Measurements from ENCODE around the gene CAMKMT.
"Not testable (repeated sequence)": the region's sequence is repeated elsewhere in the genome, so short reads cannot be mapped to it uniquely, and the experiment has no call there.

The CAMKMT gene

DNA sequence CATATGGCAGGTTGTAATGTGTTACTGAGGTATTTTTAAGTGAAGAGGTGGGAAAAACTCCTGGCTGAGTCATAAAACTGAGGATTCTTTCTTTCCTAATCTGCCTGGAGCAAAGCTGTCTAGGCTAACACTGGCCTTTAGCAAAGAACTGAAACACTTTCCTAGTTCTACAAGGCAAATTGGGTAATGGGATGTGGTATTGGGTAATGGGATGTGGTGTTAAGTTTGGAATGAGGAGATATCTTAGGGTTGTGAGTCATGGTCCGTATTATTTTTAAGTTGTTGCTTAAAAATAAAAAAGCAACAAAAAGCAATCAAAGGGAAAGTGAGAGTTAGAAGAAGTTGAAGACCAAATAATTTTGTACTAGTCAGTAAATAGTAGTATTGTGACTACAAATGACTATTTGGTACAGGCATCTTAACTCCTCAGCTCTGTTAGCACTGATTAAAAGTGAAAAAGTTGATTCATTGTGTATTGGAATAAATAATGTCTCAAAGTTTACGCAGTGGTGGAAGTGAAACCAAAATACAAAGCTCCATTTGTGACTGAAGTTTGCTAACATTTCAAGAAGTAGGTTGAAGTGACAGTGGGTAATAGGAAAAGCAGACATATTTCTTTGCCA is 216.8 kb downstream of the CAMKMT start:
- Histone ChIP-seq H3K4me1 (ENCODE audit: control insufficient read depth in 1 of 2, insufficient read depth in 1 of 2, low read depth in 1 of 2, low read length in 1 of 2) (peaks cover 5 to 11% of the 10 kb centered on the region in 2 experiments), H3K4me3 (ENCODE audit: low read depth in 1 of 2, low read length in 1 of 2) (no peak overlapping the region), H3K36me3 (no peaks in the 10 kb centered on the region), H3K27me3 (no peaks in the 10 kb centered on the region), H3K9me3 (no peaks in the 10 kb centered on the region), H3K27ac (no peak overlapping the region)
- TF ChIP-seq, protein P1, sequence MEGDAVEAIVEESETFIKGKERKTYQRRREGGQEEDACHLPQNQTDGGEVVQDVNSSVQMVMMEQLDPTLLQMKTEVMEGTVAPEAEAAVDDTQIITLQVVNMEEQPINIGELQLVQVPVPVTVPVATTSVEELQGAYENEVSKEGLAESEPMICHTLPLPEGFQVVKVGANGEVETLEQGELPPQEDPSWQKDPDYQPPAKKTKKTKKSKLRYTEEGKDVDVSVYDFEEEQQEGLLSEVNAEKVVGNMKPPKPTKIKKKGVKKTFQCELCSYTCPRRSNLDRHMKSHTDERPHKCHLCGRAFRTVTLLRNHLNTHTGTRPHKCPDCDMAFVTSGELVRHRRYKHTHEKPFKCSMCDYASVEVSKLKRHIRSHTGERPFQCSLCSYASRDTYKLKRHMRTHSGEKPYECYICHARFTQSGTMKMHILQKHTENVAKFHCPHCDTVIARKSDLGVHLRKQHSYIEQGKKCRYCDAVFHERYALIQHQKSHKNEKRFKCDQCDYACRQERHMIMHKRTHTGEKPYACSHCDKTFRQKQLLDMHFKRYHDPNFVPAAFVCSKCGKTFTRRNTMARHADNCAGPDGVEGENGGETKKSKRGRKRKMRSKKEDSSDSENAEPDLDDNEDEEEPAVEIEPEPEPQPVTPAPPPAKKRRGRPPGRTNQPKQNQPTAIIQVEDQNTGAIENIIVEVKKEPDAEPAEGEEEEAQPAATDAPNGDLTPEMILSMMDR (IDR thresholded peaks at IDR 0.05): no peak

DNA sequence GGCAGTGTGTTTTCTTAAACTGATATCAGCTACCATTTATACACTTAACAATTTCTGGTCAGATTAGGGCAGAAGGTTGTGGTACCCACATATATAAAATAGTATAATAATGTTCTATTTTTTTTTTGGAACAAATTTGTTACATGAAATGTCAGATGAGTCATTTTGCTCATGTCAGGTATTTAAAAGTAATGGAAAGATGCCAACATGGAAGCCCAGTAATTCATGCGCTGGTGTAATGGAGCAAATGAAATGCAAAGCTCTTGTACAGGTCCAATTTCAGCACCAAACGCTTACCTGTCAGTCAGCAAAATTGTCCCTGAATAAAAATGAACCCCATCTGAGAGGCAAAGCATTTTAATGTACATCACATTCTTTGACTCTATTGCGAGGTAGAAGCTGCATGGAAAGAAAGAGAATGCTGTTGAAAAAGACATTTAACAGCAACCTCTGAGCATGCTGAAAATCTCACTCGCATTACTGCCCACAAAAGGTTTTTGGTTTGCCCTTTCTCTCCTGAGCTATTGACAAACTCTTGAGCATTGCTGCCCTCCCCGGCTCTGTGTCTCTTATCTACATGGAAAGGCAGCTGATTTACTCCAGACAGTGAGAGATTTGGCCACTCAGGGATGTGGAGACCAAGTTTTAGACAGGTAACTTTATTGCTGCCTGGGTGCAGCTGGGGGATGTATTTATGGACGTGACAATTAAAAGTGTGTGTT is 217.5 kb downstream of the CAMKMT start:
- H3K36me3 ChIP-seq: no peaks in the 10 kb centered on the region
- H3K27me3 ChIP-seq: no peaks in the 10 kb centered on the region
- H3K4me1 ChIP-seq (ENCODE audit: control insufficient read depth in 1 of 2, insufficient read depth in 1 of 2, low read depth in 1 of 2, low read length in 1 of 2): peaks cover 5 to 11% of the 10 kb centered on the region in 2 experiments
- no peak overlapping the region for H3K27ac ChIP-seq
- TF ChIP-seq, protein P1 (IDR thresholded peaks at IDR 0.05): no peak
- no peaks in the 10 kb centered on the region for H3K9me3 ChIP-seq
- no peak overlapping the region for H3K4me3 ChIP-seq (ENCODE audit: low read depth in 1 of 2, low read length in 1 of 2)

DNA sequence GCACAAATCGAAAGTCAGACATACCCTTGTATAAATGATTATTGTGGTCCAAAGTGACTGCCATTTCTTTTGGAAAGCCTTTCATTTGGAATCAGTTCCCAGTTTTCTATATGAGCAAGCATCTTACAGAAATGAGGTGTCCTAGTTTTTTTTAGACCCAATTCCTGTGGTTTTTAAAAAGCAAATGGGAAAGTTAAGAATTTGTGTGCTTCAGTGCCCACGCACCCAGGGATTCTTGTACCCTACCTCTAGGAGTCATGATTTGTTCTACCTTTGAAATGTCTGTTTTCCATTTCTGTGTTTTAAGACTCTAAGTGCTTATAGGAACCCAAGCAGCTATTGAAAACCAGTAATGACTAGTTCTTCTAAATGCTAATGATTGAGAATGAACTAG is 218.1 kb downstream of the CAMKMT start:
- TF ChIP-seq, protein P1 (IDR thresholded peaks at IDR 0.05): no peak
- H3K4me1 ChIP-seq (ENCODE audit: control insufficient read depth in 1 of 2, insufficient read depth in 1 of 2, low read depth in 1 of 2, low read length in 1 of 2): peaks cover 5 to 11% of the 10 kb centered on the region in 2 experiments
- no peaks in the 10 kb centered on the region for H3K27me3 ChIP-seq
- H3K9me3 ChIP-seq: no peaks in the 10 kb centered on the region
- no peak overlapping the region for H3K27ac ChIP-seq
- H3K4me3 ChIP-seq (ENCODE audit: low read depth in 1 of 2, low read length in 1 of 2): no peak overlapping the region
- no peaks in the 10 kb centered on the region for H3K36me3 ChIP-seq

DNA sequence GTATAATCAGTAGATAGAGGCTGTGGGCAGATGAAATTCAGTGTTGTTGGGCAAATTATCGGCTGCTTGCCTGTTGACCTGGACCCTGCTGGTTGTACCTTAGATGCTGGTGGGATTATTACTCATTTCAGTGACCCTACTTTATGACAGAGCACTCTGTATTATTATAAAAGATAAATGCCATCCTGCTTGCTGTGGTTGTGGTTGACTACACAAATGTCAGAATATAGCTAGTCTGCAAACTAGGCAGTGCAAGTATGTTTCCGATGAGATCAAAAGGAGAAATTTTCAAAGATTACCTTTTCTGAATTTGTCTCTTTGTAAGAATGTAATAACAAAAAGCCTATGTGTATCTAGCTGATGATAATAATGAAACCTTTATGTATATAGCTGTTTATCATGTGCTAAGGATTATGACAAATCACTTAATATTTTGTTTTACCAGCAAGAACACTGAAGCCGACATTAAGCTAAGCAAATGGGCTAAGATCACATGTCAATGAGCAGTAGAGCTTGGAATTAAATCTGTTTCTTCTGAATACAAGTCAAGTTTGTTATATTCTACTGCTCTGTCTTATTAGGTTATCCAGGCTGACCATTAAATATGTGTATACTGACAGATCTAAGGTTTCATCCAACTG is 219.2 kb downstream of the CAMKMT start:
- Histone ChIP-seq H3K9me3 (no peaks in the 10 kb centered on the region), H3K4me3 (ENCODE audit: low read depth in 1 of 2, low read length in 1 of 2) (no peak overlapping the region), H3K27me3 (no peaks in the 10 kb centered on the region), H3K27ac (no peak overlapping the region), H3K4me1 (ENCODE audit: control insufficient read depth in 1 of 2, insufficient read depth in 1 of 2, low read depth in 1 of 2, low read length in 1 of 2) (peaks cover 5 to 11% of the 10 kb centered on the region in 2 experiments), H3K36me3 (no peaks in the 10 kb centered on the region)
- TF ChIP-seq, protein P1 (IDR thresholded peaks at IDR 0.05): no peak

DNA sequence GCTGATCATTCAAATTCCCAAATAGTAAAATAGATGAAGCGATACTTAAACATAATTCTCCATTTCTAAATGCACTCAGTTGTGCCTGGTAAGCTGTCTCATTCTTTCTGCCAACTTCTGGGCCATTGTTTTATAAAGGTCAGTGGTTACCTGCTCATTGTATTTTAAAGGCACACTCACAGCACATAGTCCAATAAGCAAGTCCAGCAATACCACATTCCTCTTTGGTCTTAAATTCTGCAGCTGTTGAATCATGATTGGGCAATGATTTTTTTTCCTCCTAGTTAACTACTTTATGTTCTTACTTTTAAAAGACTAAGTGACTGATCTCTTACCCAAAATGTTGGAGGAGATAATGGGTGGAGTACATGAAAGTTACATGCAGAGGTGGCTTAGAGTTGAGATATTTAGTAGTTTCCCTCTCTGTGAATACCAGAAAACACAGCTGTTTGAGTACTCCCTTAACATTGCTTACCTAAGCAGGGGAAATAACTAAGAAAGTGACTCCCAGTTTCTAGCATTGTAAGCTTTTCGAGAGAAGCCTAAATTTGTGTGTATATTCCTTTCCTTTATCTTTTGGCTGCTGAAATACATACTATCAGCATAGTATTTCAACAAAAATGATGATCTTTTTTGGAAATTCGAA is 220.7 kb downstream of the CAMKMT start:
- Histone ChIP-seq H3K4me3 (ENCODE audit: low read depth in 1 of 2, low read length in 1 of 2) (no peak overlapping the region), H3K4me1 (ENCODE audit: control insufficient read depth in 1 of 2, insufficient read depth in 1 of 2, low read depth in 1 of 2, low read length in 1 of 2) (peaks cover 5 to 11% of the 10 kb centered on the region in 2 experiments), H3K27ac (no peak overlapping the region), H3K36me3 (no peaks in the 10 kb centered on the region), H3K9me3 (no peaks in the 10 kb centered on the region), H3K27me3 (no peaks in the 10 kb centered on the region)
- TF ChIP-seq, protein P1 (IDR thresholded peaks at IDR 0.05): no peak

DNA sequence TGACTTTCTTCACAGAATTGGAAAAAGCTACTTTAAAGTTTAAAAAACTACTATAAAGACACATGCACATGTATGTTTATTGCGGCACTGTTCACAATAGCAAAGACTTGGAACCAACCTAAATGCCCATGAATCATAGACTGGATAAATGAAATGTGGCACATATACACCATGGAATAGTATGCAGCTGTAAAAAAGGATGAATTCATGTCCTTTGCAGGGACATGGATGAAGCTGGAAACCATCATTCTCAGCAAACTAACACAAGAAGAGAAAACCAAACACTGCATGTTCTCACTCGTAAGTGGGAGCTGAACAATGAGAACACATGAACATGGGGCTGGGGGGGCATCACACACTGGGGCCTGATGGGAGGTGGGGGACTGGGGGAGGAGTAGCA is 233.9 kb downstream of the CAMKMT start:
- H3K9me3 ChIP-seq; H3K4me1 ChIP-seq (ENCODE audit: control insufficient read depth in 1 of 2, insufficient read depth in 1 of 2, low read depth in 1 of 2, low read length in 1 of 2); H3K36me3 ChIP-seq; H3K27me3 ChIP-seq; H3K27ac ChIP-seq; H3K4me3 ChIP-seq (ENCODE audit: low read depth in 1 of 2, low read length in 1 of 2): not testable (repeated sequence)
